Adrenal gland (tissue), 12 donors: ENCODE measurements around the gene KIDINS220. TPM values are rescaled to one million over a fixed set of nuclear protein-coding genes. Genes with fewer than 3 reads are reported as not detected.

Experiments used
- DNase-seq, 7 donors: peaks; one replicate each; pipeline ENCODE4 v3.0.0-alpha.2; 2019 to 2020
- H3K27ac ChIP-seq, 5 donors: fragments of 200-600 bp; sonication (generic) in 4 of 5; 1 replicate in 3 of 5; 2 replicates in 2 of 5; pipeline versions ENCODE4 v1.5.1 to v1.8.0; 2016 to 2020; ENCODE audit warnings: mild to moderate bottlenecking in 1 of 5
- H3K27me3 ChIP-seq: fragments of 200-600 bp; 2 replicates; pipeline ENCODE4 v1.8.0; 2021
- H3K36me3 ChIP-seq, 2 donors: fragments of 200-600 bp; replicated peaks in 1 of 2; 1 replicate in 1 of 2; 2 replicates in 1 of 2; pipeline versions ENCODE4 v1.5.1 to v1.8.0; 2018 to 2022
- H3K4me1 ChIP-seq, 2 donors: fragments of 200-600 bp; replicated peaks in 1 of 2; 1 replicate in 1 of 2; 2 replicates in 1 of 2; pipeline versions ENCODE4 v1.5.1 to v1.8.0; 2018 to 2021
- H3K4me3 ChIP-seq, 4 donors: fragments of 200-600 bp; sonication (generic) in 3 of 4; one replicate each; pipeline ENCODE4 v1.5.1; 2016 to 2018
- H3K9me3 ChIP-seq, 3 donors: fragments of 200-600 bp; sonication (generic) in 1 of 3; replicated peaks in 1 of 3; 1 replicate in 2 of 3; 2 replicates in 1 of 3; pipeline versions ENCODE4 v1.5.1 to v1.8.0; 2016 to 2021
- POLR2A ChIP-seq, 2 donors: fragments of 450-650 bp; IDR thresholded peaks; one replicate each; pipeline ENCODE4 v1.6.1; 2017; ENCODE audit warnings: antibody characterized with exemption in 2 of 2, mild to moderate bottlenecking in 2 of 2, moderate library complexity in 1 of 2
- WGBS, 4 donors: extraction: QIAGEN DNeasy Blood & Tissue Kit in 2 of 4; methylation state at CpG; one replicate each; pipeline versions ENCODE4 v1.1.5 to v1.1.7; 2013 to 2017; 5-methylcytosine and 5-hydroxymethylcytosine counted together
- intact Hi-C, 2 donors: fragments of 100-400 bp; cut with DNase I; formaldehyde crosslinking; loops; one replicate each; pipeline versions ENCODE4 v1.14.1 to v1.15.0; 2022 to 2023
- polyA plus RNA-seq, 3 donors: library from polyadenylated mRNA; stranded (reverse); fragments of 200-250 nt in 2 of 3; fragments of 350-450 nt in 1 of 3; fragmentation: Illumina TruSeq in 1 of 3; extraction: RNeasy Lipid Tissue Mini Kit (QIAGEN cat#74804) in 1 of 3; gene quantifications; one replicate each; pipeline ENCODE4 v1.2.3, GENCODE V29; 2013 to 2014
- total RNA-seq, 9 donors: library from RNA; depleted of rRNA in 4 of 9; stranded (reverse); fragments of >200 nt in 4 of 9; fragments of 120-200 nt in 1 of 9; fragmentation: NEBNext Ultra II Directional in 1 of 9; extraction: Animal tissue kit (Norgen Biotek cat#: 25700) in 1 of 9; gene quantifications; one replicate each; pipeline versions ENCODE4 v1.1.0 to v1.2.4, GENCODE V29; 2013 to 2023
- TF ChIP-seq, protein P1 (sequence below), 6 experiments: fragments of 450-650 bp in 4 of 6; fragments of 200-600 bp in 2 of 6; sonication (generic) in 1 of 6; IDR thresholded peaks; 1 replicate in 5 of 6; 2 replicates in 1 of 6; pipeline versions ENCODE4 v1.5.1 to v1.8.0; 2016 to 2021; ENCODE audit warnings: antibody characterized with exemption in 6 of 6, mild to moderate bottlenecking in 2 of 6, moderate library complexity in 1 of 6
- donor health status: healthy with polysubstance abuse.
- donor health status: Bipolar disorder and iron deficiency.
- donor health status: DM: yes; HTN: yes; CAD: no.
- donor health status: DM: no; HTN: no; CAD: no.
- donor health status: DM: no; HTN: no; CAD: no.
- donor health status: DM: yes; HTN: yes; CAD: no.

The KIDINS220 gene
- total and polyA plus RNA-seq, 12 donors, result 17.1 to 162 (median 58.3) TPM

DNA sequence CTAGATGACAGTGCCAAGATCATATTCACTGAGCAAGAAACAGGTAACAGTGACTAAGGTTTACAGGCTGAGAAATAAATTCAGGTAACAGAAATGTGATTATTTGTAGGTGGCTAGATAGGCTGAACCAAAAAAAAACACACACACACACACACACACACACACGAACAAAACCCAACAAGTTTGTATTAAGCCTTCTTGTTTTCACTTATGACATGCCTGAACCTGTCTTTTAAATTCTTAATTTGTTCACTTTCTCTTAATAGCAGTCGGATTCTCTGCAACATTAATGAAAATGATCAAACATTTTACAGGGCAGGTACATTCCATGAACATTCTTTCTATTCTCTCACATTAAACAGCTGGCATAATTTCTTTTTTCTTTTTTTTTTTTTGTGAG, 18.8 kb upstream of the KIDINS220 start:
- Histone ChIP-seq H3K27me3 (no peaks in the 10 kb centered on the region), H3K36me3 (no peaks in the 10 kb centered on the region), H3K27ac (no peak overlapping the region), H3K9me3 (no peaks in the 10 kb centered on the region), H3K4me3 (no peak overlapping the region), H3K4me1 (no peaks in the 10 kb centered on the region)
- intact Hi-C loops, result no loop called here
- 88 to 95% (median 89%) methylated on average over 2 of the region's 2 CpGs for WGBS, 4 donors
- TF ChIP-seq, protein P1, sequence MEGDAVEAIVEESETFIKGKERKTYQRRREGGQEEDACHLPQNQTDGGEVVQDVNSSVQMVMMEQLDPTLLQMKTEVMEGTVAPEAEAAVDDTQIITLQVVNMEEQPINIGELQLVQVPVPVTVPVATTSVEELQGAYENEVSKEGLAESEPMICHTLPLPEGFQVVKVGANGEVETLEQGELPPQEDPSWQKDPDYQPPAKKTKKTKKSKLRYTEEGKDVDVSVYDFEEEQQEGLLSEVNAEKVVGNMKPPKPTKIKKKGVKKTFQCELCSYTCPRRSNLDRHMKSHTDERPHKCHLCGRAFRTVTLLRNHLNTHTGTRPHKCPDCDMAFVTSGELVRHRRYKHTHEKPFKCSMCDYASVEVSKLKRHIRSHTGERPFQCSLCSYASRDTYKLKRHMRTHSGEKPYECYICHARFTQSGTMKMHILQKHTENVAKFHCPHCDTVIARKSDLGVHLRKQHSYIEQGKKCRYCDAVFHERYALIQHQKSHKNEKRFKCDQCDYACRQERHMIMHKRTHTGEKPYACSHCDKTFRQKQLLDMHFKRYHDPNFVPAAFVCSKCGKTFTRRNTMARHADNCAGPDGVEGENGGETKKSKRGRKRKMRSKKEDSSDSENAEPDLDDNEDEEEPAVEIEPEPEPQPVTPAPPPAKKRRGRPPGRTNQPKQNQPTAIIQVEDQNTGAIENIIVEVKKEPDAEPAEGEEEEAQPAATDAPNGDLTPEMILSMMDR (IDR thresholded peaks at IDR 0.05), result no peak
- no peak for TF ChIP-seq POLR2A (IDR thresholded peaks at IDR 0.05)
- no peak for DNase-seq

DNA sequence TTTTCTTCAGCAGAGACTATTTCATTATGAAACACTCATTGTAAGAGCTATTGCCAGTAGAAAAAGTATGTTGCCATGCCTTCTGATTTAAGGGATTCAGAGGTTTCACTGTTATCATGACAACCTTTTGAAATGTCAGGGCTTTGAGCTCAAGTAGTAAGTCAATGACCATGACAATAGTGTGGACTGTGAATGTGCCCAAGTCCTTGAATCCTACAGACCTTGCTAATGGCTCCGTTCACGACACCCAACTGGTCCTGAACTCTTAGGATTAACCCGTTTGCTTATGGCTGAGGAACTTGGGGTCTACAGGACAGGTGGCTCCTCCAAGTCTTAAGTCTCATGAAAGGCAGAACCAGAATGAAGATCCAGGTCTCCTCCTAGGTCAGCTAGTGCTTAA, 17.6 kb upstream of the KIDINS220 start:
- no peak overlapping the region for H3K27ac ChIP-seq
- no peak for TF ChIP-seq POLR2A (IDR thresholded peaks at IDR 0.05)
- TF ChIP-seq, protein P1 (IDR thresholded peaks at IDR 0.05), result no peak
- DNase-seq, result no peak

DNA sequence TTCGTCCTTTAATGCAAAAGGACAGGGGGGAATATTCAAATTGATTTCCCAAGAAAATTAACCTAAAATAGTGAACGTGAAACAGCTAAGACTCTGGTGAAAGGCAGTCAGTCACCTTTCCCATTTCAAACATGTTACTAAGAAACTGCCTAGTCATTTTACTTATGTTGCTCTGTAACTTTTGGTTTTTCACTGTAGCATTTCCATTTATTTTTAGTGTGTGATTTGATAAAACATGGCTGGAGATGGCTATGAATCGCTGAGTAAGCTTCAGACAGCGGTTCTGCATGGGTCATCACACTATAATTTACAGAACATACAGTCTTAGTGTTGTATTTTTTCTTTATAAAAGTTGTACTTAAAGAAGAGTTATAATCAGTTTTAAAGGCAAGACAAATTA, 16.0 kb upstream of the KIDINS220 start:
- 85 to 91% (median 90%) methylated on average over 4 of the region's 4 CpGs for WGBS, 4 donors

More for the DNA sequence above, 17.6 kb upstream of the KIDINS220 start:
- WGBS, 4 donors, result 42 to 58% (median 48%) methylated on average over 3 of the region's 3 CpGs
- H3K4me3 ChIP-seq, result no peak overlapping the region
- no peaks in the 10 kb centered on the region for H3K36me3 ChIP-seq
- H3K4me1 ChIP-seq, result no peaks in the 10 kb centered on the region
- no peaks in the 10 kb centered on the region for H3K9me3 ChIP-seq
- no peaks in the 10 kb centered on the region for H3K27me3 ChIP-seq
- intact Hi-C loops, result no loop called here

DNA sequence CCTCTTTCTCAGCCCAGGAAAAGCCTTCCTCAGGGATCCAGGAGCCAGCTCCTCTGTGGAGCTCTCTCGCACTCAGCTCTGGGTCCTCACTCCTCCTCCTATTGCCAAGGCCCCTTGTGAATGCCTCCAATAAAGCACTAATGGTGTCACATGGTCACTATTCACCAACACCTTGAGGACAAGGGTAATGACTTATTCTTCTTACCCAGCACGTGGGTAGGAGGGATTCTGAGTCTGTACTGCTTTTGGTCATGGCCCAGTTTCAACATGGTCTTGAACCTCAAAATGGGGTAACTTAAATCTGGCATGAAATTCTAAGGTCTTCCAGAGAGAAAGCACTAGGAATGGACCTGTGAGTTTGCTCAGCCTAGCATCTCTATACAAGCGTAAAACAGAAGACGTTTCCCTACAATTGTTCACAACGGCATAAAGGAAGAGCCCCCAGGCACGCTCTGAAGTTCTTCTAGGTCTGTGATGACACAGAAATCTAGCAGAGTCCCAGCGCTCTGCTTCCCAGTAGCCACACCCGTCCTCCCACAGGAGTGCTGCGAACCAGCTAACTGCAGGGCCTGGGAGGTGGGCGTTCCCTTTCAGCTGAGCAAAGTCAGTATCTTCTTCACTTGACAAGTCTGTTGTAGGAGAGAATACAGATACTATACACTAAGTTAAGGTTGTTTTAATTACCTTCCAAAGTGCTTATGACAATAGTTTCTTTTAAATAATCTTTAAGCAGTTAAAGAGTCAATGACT, 14.6 kb upstream of the KIDINS220 start:
- WGBS, 4 donors, result 77 to 88% (median 82%) methylated on average over 9 to 10 of the region's 10 CpGs
- H3K27me3 ChIP-seq, result no peaks in the 10 kb centered on the region
- DNase-seq, result no peak
- H3K36me3 ChIP-seq, result no peaks in the 10 kb centered on the region
- intact Hi-C loops, result no loop called here
- no peaks in the 10 kb centered on the region for H3K4me1 ChIP-seq
- H3K4me3 ChIP-seq, result no peak overlapping the region
- TF ChIP-seq, protein P1 (IDR thresholded peaks at IDR 0.05), result no peak
- no peak for TF ChIP-seq POLR2A (IDR thresholded peaks at IDR 0.05)
- no peak overlapping the region for H3K27ac ChIP-seq
- no peaks in the 10 kb centered on the region for H3K9me3 ChIP-seq

More for the DNA sequence above, 16.0 kb upstream of the KIDINS220 start:
- Histone ChIP-seq H3K36me3 (no peaks in the 10 kb centered on the region), H3K27me3 (no peaks in the 10 kb centered on the region), H3K27ac (no peak overlapping the region), H3K4me3 (no peak overlapping the region), H3K4me1 (no peaks in the 10 kb centered on the region), H3K9me3 (no peaks in the 10 kb centered on the region)
- DNase-seq, result no peak
- TF ChIP-seq, protein P1 (IDR thresholded peaks at IDR 0.05), result no peak
- TF ChIP-seq POLR2A (IDR thresholded peaks at IDR 0.05), result no peak
- intact Hi-C loops, result no loop called here
